Activated naive CD4-positive, alpha-beta T cell treated with anti-CD3 and anti-CD28 coated beads for 36 hours (primary cell): Measurements from ENCODE around the gene MAP3K15. TPM values are rescaled to one million over a fixed set of nuclear protein-coding genes. Genes with fewer than 3 reads are reported as not detected.
A peak's percentile ranks its signal among the peaks of the same experiment; 100 is the strongest.

ENCODE experiments used
- CTCF ChIA-PET: fragments of 350-600 bp; sonication (Branson Sonifier 250); formaldehyde crosslinking; loops from one replicate; lab custom pipeline; 2021; ENCODE audit warnings: antibody characterized with exemption; lab: Charles Lee
- DNase-seq: peaks from one replicate; pipeline ENCODE4 v3.0.0-alpha.2; 2020
- H3K27ac Mint-ChIP-seq: one replicate; pipeline ENCODE4 v1.8.0; 2021; ENCODE audit warnings: mild to moderate bottlenecking, mixed read lengths
- H3K27me3 Mint-ChIP-seq: one replicate; pipeline ENCODE4 v1.8.0; 2021; ENCODE audit warnings: low read depth, mixed read lengths
- H3K36me3 Mint-ChIP-seq: one replicate; pipeline ENCODE4 v1.8.0; 2021; ENCODE audit warnings: low read depth, mixed read lengths
- H3K4me1 Mint-ChIP-seq: one replicate; pipeline ENCODE4 v1.8.0; 2021; ENCODE audit warnings: low read depth, mixed read lengths
- H3K4me3 Mint-ChIP-seq: one replicate; pipeline ENCODE4 v1.8.0; 2021; ENCODE audit warnings: mild to moderate bottlenecking, moderate library complexity, mixed read lengths
- H3K9me3 Mint-ChIP-seq: one replicate; pipeline ENCODE4 v1.8.0; 2021; ENCODE audit warnings: mixed read lengths
- intact Hi-C: fragments of 100-400 bp; cut with micrococcal nuclease; formaldehyde crosslinking; loops from one replicate; pipeline ENCODE4 v1.15.1; 2023
- total RNA-seq, 2 experiments: library from RNA; stranded (reverse); gene quantifications; one replicate each; pipeline ENCODE4 v1.2.3, GENCODE V29; 2021

Gene MAP3K15
- total RNA-seq, 2 experiments from 2014 or later, result 1.2 to 1.3 TPM

DNA sequence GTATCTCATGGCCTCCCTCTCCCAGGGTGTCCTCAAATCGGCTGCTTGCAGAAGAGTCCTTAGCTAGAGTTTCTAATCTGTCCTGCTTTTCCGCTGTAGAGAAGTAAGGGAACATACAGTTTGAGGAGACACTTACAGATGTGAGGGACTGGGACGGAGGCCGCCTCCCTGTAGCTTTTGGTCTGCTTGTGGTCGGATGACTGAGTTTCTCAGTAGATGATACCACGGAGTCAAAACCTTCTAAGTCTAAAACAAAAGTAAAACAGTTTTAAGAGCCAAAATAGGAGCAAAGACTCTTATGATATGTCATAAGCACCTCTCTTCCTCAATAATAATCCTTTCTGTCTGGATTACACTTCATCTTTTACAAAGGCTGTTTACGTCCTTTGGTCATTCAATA, 34.5 kb upstream of the MAP3K15 start:
- H3K27ac Mint-ChIP-seq, result peak overlapping the region; percentile 81
- DNase-seq, result peak; percentile 37
- no peaks in the 10 kb centered on the region for H3K27me3 Mint-ChIP-seq
- peaks cover 50% of the 10 kb centered on the region for H3K4me1 Mint-ChIP-seq
- peaks cover 25% of the 10 kb centered on the region for H3K36me3 Mint-ChIP-seq
- no peaks in the 10 kb centered on the region for H3K9me3 Mint-ChIP-seq
- CTCF ChIA-PET, result interaction anchor here (0.6 to 0.7 kb wide), 2 partner anchors 178 to 197 kb away, joined by 3 read pairs; no protein-coding TSS in a partner anchor
- peak overlapping the region; percentile 22 for H3K4me3 Mint-ChIP-seq
- intact Hi-C loops, result loop anchor here (10.0 kb wide), 1 partner anchor 515 kb away; no protein-coding TSS in a partner anchor

DNA sequence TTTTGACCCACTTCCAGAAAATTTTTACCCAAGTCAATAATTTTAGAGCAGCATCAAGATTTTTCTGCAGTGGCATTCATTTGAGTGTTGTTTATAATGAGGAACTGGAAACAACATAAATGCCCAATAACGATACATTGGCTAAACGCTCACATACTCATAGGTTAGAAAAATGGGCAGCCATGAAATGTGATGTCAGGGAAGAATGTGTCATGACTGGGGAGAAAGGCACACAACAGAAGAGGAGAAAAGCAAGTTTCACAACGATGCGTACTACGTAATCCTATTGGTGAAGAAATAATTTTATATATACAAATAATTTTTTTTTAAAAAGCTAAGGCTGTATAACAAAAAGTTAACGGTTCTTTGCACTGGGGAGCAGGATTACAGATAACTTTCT, 33.6 kb upstream of the MAP3K15 start:
- intact Hi-C loops, result loop anchor here (10.0 kb wide), 1 partner anchor 516 kb away; no protein-coding TSS in a partner anchor
- H3K9me3 Mint-ChIP-seq, result no peaks in the 10 kb centered on the region
- no peak overlapping the region for H3K4me3 Mint-ChIP-seq
- H3K27ac Mint-ChIP-seq, result peak overlapping the region; percentile 91
- no peaks in the 10 kb centered on the region for H3K27me3 Mint-ChIP-seq
- DNase-seq, result no peak
- H3K4me1 Mint-ChIP-seq, result peaks cover 45% of the 10 kb centered on the region
- peaks cover 28% of the 10 kb centered on the region for H3K36me3 Mint-ChIP-seq
- CTCF ChIA-PET, result no interaction called here

DNA sequence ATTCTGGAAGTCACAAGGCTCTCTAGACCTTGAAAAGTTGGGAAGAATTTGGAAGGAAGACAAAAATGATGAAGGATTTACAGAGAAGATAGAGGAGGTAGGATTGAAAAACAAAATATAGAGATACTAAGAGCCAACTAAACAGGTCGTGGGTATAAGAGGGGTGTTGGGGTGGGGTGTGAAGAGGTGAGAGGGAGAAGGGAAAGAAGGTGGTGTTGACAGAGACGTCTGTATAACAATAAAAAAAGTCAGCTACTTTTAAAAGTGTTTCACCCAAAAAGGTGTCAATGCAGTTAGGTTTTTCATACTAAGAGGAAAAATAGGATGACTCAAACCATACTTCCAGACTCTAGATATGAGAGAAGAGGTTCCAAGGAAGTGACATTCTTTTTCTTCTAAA, 33.0 kb upstream of the MAP3K15 start:
- Mint-ChIP-seq H3K9me3 (no peaks in the 10 kb centered on the region), H3K4me1 (peaks cover 44% of the 10 kb centered on the region), H3K4me3 (peak overlapping the region; percentile 28), H3K27ac (peak overlapping the region; percentile 91), H3K36me3 (peaks cover 31% of the 10 kb centered on the region), H3K27me3 (no peaks in the 10 kb centered on the region)
- intact Hi-C loops, result loop anchor here (10.0 kb wide), 1 partner anchor 517 kb away; no protein-coding TSS in a partner anchor
- DNase-seq, result no peak
- CTCF ChIA-PET, result no interaction called here

DNA sequence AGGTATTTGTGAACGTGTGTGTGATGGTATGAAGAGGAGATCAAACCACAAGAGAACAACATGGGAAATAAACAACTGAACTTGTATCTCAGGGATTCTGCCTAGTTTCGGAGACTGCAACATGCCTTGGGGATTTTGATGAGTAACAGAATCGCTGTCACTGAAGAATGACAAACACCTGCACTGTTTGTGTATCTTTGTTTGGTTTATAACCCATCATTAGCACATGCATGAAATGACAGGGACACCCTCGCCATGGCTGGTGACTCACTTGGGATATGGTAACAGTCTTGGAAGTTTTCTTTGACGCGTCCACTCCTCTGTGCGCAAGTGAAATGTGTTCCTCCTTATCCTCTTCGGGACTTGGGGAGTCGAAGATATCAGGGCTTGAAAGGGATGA, 30.3 kb upstream of the MAP3K15 start:
- intact Hi-C loops, result loop anchor here (10.0 kb wide), 1 partner anchor 519 kb away; no protein-coding TSS in a partner anchor
- CTCF ChIA-PET, result no interaction called here
- Mint-ChIP-seq H3K9me3 (no peaks in the 10 kb centered on the region), H3K27me3 (no peaks in the 10 kb centered on the region), H3K4me1 (peaks cover 30% of the 10 kb centered on the region), H3K27ac (peak overlapping the region; percentile 21), H3K4me3 (no peak overlapping the region), H3K36me3 (peaks cover 36% of the 10 kb centered on the region)
- no peak for DNase-seq

DNA sequence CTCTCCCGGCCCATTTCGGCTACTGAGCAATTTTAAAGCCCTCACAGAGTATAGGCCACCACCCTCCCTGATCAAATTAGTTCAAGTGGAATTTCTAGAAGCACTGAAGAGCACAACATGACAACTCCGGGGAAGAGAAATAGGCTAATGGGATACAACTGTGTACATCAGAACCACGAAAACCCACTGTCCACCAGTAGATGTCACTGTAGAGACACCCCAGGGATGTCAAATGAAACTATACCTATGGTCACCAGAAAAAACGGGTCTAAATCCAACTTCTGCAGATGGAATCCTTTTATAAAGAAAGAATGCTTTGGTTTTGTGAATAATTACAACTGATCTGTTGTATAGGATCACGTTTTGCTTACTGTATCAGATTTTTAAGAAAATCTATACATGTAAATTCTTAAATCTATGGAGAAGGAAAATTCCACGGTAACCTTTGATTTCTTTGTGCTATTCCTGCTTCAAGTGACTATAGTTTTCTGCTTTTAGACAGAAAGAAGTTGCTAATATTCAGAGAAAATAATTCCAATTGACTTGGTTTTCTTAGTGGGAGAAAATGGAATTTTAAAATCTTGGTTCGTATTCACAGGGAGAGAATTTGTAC, 29.5 kb upstream of the MAP3K15 start:
- intact Hi-C loops, result loop anchor here (1.0 to 10.0 kb wide), 4 partner anchors 193 to 520 kb away; partner anchors contain the start of gene BCLAF3
- DNase-seq, result peak; percentile 67
- Mint-ChIP-seq H3K27me3 (no peaks in the 10 kb centered on the region), H3K9me3 (no peaks in the 10 kb centered on the region), H3K4me3 (no peak overlapping the region), H3K4me1 (peaks cover 21% of the 10 kb centered on the region), H3K36me3 (peaks cover 35% of the 10 kb centered on the region), H3K27ac (peak overlapping the region; percentile 39)
- CTCF ChIA-PET, result no interaction called here

DNA sequence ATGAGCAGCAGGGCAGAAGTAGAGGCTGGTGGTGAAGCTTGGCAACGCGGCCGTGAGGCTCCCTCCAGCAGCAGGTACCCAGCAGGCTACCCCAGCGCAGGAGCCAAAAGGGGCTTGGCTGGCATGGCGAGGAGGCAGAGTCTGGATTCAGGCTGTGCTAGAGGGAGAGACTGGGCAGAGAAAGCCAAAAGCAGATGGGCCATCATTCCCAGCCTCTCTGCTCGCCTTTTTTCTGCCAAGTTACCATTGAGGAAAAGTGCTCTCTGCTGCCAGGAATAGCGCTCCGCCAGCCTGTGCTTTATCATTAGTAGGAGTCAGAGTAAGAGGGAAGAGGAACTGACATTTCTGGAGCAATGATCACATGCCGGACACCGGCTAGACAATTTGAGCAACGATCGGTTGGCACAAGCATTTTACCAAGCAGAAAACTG, 28.7 kb upstream of the MAP3K15 start:
- Mint-ChIP-seq H3K36me3 (peaks cover 30% of the 10 kb centered on the region), H3K4me3 (no peak overlapping the region), H3K27me3 (no peaks in the 10 kb centered on the region), H3K27ac (no peak overlapping the region), H3K9me3 (no peaks in the 10 kb centered on the region), H3K4me1 (peaks cover 15% of the 10 kb centered on the region)
- intact Hi-C loops, result loop anchor here (1.0 to 10.0 kb wide), 4 partner anchors 193 to 521 kb away; partner anchors contain the start of gene BCLAF3
- DNase-seq, result no peak
- CTCF ChIA-PET, result no interaction called here

DNA sequence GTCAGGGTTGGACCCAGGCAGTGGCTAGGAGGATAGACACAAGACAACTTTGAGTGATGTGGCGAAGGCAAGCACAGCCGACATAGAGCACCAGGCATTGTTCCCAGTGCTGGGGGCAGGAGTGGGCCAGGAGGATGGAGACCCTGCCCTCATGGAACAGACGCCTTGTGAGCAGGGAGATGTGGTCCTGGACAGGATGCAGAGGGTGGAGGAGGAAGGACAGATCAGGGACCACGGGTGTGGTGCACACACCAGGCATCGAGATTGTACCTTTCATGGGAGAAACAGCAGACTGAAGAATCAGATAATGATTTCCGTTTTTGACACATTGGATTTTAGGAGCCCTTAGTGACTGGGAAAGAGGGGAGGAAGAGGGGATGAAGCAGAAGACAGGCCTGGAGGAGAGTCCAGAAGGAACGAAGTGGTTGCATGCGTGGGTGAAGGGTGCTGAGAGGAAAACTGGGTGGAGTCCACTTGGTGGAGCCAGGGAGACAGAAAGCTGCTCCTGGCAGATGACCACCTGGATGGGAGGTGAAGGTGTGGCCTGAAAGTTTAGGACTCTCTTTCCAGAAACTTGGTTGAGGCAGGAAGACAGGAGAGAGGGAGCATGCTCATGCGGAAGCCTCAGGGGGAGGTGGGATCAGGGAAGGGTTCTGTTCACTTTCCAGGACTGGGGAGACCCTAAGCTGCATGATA, 27.9 kb upstream of the MAP3K15 start:
- H3K27me3 Mint-ChIP-seq, result no peaks in the 10 kb centered on the region
- H3K36me3 Mint-ChIP-seq, result peaks cover 24% of the 10 kb centered on the region
- intact Hi-C loops, result loop anchor here (5.0 to 10.0 kb wide), 2 partner anchors 194 to 522 kb away; no protein-coding TSS in a partner anchor
- CTCF ChIA-PET, result interaction anchor here (0.6 to 0.7 kb wide), 2 partner anchors 23 to 375 kb away, joined by 3 read pairs; no protein-coding TSS in a partner anchor
- H3K4me1 Mint-ChIP-seq, result peaks cover 7% of the 10 kb centered on the region
- no peak overlapping the region for H3K4me3 Mint-ChIP-seq
- H3K27ac Mint-ChIP-seq, result peak overlapping the region; percentile 16
- no peaks in the 10 kb centered on the region for H3K9me3 Mint-ChIP-seq
- no peak for DNase-seq

DNA sequence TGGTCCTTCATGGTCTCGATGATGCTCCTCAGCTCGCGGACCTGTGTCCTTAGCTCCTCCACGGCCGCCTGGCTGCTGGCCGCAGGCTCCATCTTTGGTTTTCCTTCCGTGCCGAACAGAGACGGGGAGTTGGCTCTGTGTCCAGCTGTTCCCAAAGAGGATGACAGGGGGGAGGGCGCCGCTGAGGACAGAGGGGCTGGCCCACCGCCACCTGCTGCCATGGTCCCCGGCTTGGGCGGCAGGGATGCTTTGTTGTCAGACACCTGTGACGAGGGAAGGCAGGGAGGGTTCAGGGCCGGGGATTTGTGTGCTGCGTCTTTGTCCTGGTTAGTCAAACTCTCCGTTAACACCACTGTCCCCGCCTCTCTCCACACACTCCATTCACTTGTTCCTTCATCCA, 26.6 kb upstream of the MAP3K15 start:
- Mint-ChIP-seq H3K27me3 (no peaks in the 10 kb centered on the region), H3K27ac (no peak overlapping the region), H3K9me3 (no peaks in the 10 kb centered on the region), H3K36me3 (peaks cover 22% of the 10 kb centered on the region), H3K4me1 (no peaks in the 10 kb centered on the region), H3K4me3 (no peak overlapping the region)
- DNase-seq, result no peak
- CTCF ChIA-PET, result no interaction called here
- intact Hi-C loops, result loop anchor here (5.0 to 10.0 kb wide), 2 partner anchors 195 to 523 kb away; no protein-coding TSS in a partner anchor

DNA sequence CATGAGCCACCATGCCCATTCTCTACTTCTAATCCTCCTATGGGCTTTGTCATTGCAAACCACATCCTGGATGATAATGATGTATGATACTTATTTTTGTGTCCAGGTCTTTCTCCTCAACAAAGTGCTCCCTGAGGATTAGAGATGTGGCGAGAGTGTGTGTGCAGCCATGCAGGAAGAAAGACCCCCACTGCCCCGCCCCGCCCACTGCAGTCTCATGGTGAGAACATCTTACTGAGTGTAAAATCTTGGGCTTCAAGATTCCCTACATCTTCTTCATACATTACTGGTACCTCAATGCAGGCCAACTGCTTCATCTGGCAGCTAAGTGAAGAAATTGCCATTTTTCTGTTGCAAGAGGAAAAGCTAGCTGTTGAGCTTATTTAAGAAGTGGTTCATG, 25.9 kb upstream of the MAP3K15 start:
- peaks cover 17% of the 10 kb centered on the region for H3K36me3 Mint-ChIP-seq
- CTCF ChIA-PET, result no interaction called here
- H3K4me3 Mint-ChIP-seq, result no peak overlapping the region
- intact Hi-C loops, result loop anchor here (5.0 to 10.0 kb wide), 2 partner anchors 196 to 524 kb away; no protein-coding TSS in a partner anchor
- no peak overlapping the region for H3K27ac Mint-ChIP-seq
- no peak for DNase-seq
- no peaks in the 10 kb centered on the region for H3K27me3 Mint-ChIP-seq
- no peaks in the 10 kb centered on the region for H3K4me1 Mint-ChIP-seq
- H3K9me3 Mint-ChIP-seq, result no peaks in the 10 kb centered on the region

DNA sequence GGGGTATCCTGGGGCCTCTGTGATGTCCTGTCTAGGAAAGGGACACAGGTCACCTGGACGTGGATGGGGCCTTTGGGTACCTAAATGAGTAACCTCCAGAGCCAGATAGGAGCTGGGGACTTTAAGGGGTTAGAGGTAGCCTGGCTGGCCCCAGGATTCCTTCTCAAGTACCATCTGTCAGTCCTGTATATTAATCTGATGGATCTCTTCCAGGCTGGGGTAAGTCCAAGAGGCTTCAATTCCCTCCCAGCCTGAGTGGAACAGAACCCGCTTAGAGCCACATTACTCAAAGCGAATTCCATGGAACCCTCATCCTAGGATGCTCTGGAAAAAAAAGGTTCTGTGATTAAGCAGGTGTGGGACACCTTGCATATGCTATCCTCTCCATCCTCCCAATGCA, 24.8 kb upstream of the MAP3K15 start:
- Mint-ChIP-seq H3K36me3 (peaks cover 14% of the 10 kb centered on the region), H3K27me3 (no peaks in the 10 kb centered on the region), H3K27ac (no peak overlapping the region), H3K9me3 (no peaks in the 10 kb centered on the region), H3K4me3 (no peak overlapping the region), H3K4me1 (no peaks in the 10 kb centered on the region)
- no peak for DNase-seq
- CTCF ChIA-PET, result no interaction called here
- intact Hi-C loops, result loop anchor here (5.0 to 10.0 kb wide), 2 partner anchors 197 to 525 kb away; no protein-coding TSS in a partner anchor

DNA sequence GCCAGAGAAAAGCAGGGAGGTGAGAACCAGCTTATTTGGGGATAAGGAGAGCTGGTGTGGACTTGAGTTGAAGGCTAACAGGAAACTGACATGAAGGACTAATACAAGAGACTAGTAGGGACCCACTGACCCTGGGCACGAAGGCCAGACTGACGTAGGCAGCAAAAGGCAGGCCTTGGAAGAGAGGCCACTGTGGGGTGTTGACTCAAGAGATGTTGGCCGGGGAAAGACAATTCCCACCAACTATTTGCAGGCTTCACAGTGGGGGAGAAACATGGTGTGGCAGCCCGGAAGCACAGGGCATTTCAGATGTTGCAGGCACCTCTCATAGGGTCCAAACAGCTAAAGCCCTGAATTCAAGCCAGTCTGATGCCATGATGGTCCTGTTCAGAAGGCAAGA, 24.4 kb upstream of the MAP3K15 start:
- peaks cover 13% of the 10 kb centered on the region for H3K36me3 Mint-ChIP-seq
- no peaks in the 10 kb centered on the region for H3K27me3 Mint-ChIP-seq
- intact Hi-C loops, result loop anchor here (5.0 to 10.0 kb wide), 2 partner anchors 198 to 525 kb away; no protein-coding TSS in a partner anchor
- H3K4me3 Mint-ChIP-seq, result no peak overlapping the region
- H3K9me3 Mint-ChIP-seq, result no peaks in the 10 kb centered on the region
- no peak for DNase-seq
- no peaks in the 10 kb centered on the region for H3K4me1 Mint-ChIP-seq
- CTCF ChIA-PET, result no interaction called here
- no peak overlapping the region for H3K27ac Mint-ChIP-seq

DNA sequence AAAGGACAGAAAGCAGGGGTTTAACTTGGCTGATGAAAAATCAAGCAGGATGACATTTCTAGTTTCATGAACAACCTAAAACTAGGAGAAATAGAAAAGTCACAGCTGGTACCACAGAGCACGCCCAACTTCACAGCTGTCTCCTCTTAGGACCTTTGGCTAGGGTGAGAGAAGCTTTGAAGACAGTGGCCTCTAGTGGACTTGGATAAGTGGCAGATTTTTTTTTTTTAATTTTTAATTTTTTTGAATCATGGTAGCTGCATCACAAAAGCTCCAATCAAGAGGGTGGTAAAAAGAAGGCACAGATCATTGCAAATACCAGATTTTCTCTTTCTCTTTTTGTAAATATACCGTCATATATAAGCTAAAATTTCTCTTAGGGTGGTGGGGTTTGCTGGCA, 20.2 kb upstream of the MAP3K15 start:
- Mint-ChIP-seq H3K4me1 (no peaks in the 10 kb centered on the region), H3K36me3 (no peaks in the 10 kb centered on the region), H3K9me3 (no peaks in the 10 kb centered on the region), H3K4me3 (no peak overlapping the region), H3K27me3 (no peaks in the 10 kb centered on the region), H3K27ac (no peak overlapping the region)
- CTCF ChIA-PET, result no interaction called here
- intact Hi-C loops, result no loop called here
- DNase-seq, result no peak
